ENCODE results near the gene UBE2E1.

Gene UBE2E1

GRCh38 chr3:23785097-23785645, 20.6 kb upstream of the UBE2E1 start:
- H3K4me3 ChIP-seq (ENCODE audit: low read depth, low read length), result no peak overlapping the region
- no peak for DNase-seq (ENCODE audit: low read depth)
- no peak for TF ChIP-seq MYC (IDR thresholded peaks at IDR 0.05; ENCODE audit: low read depth, low read length)

GRCh38 chr3:23785882-23786281, 19.9 kb upstream of the UBE2E1 start:
- TF ChIP-seq MYC (IDR thresholded peaks at IDR 0.05; ENCODE audit: low read depth, low read length) (no peak), MAX (IDR thresholded peaks at IDR 0.05; ENCODE audit: low read depth, low read length) (no peak), CTCF (IDR thresholded peaks at IDR 0.05; ENCODE audit: low read depth, low read length) (no peak), POLR2A (IDR thresholded peaks at IDR 0.05; ENCODE audit: extremely low read depth, insufficient read length) (no peak)
- DNase-seq (ENCODE audit: low read depth), result no peak
- no peak overlapping the region for H3K4me3 ChIP-seq (ENCODE audit: low read depth, low read length)

- no peak for DNase-seq (ENCODE audit: low read depth)
- TF ChIP-seq MAX (IDR thresholded peaks at IDR 0.05; ENCODE audit: low read depth, low read length) (no peak), POLR2A (IDR thresholded peaks at IDR 0.05; ENCODE audit: extremely low read depth, insufficient read length) (no peak), MYC (IDR thresholded peaks at IDR 0.05; ENCODE audit: low read depth, low read length) (no peak), CTCF (IDR thresholded peaks at IDR 0.05; ENCODE audit: low read depth, low read length) (no peak)
- no peak overlapping the region for H3K4me3 ChIP-seq (ENCODE audit: low read depth, low read length)
Observed at GRCh38 chr3:23791678-23792077, 14.1 kb upstream of the UBE2E1 start.

GRCh38 chr3:23793528-23794134, 12.1 kb upstream of the UBE2E1 start:
- DNase-seq (ENCODE audit: low read depth), result no peak
- TF ChIP-seq CTCF (IDR thresholded peaks at IDR 0.05; ENCODE audit: low read depth, low read length), result no peak
- TF ChIP-seq MAX (IDR thresholded peaks at IDR 0.05; ENCODE audit: low read depth, low read length), result no peak
- TF ChIP-seq POLR2A (IDR thresholded peaks at IDR 0.05; ENCODE audit: extremely low read depth, insufficient read length), result no peak
- TF ChIP-seq MYC (IDR thresholded peaks at IDR 0.05; ENCODE audit: low read depth, low read length), result no peak
- no peak overlapping the region for H3K4me3 ChIP-seq (ENCODE audit: low read depth, low read length)

GRCh38 chr3:23795096-23795495, 10.7 kb upstream of the UBE2E1 start:
- no peak overlapping the region for H3K4me3 ChIP-seq (ENCODE audit: low read depth, low read length)
- no peak for DNase-seq (ENCODE audit: low read depth)
- TF ChIP-seq CTCF (IDR thresholded peaks at IDR 0.05; ENCODE audit: low read depth, low read length), result no peak
- no peak for TF ChIP-seq POLR2A (IDR thresholded peaks at IDR 0.05; ENCODE audit: extremely low read depth, insufficient read length)

- no peak for DNase-seq (ENCODE audit: low read depth)
- TF ChIP-seq CTCF (IDR thresholded peaks at IDR 0.05; ENCODE audit: low read depth, low read length) (no peak), MAX (IDR thresholded peaks at IDR 0.05; ENCODE audit: low read depth, low read length) (no peak), MYC (IDR thresholded peaks at IDR 0.05; ENCODE audit: low read depth, low read length) (no peak), POLR2A (IDR thresholded peaks at IDR 0.05; ENCODE audit: extremely low read depth, insufficient read length) (no peak)
- no peak overlapping the region for H3K4me3 ChIP-seq (ENCODE audit: low read depth, low read length)
Observed at GRCh38 chr3:23796518-23796917, 9.2 kb upstream of the UBE2E1 start.

Data from NB4 (cell line).